Inferior parietal cortex (tissue), 1 donor: ENCODE measurements around the gene CEP89.
"Not testable (repeated sequence)": the region's sequence is repeated elsewhere in the genome, so short reads cannot be mapped to it uniquely, and the experiment has no call there.

Experiments used
- DNase-seq: peaks from one replicate; pipeline ENCODE4 v3.0.0-alpha.2; 2016; ENCODE audit errors: extremely low spot score

CEP89 gene

DNA sequence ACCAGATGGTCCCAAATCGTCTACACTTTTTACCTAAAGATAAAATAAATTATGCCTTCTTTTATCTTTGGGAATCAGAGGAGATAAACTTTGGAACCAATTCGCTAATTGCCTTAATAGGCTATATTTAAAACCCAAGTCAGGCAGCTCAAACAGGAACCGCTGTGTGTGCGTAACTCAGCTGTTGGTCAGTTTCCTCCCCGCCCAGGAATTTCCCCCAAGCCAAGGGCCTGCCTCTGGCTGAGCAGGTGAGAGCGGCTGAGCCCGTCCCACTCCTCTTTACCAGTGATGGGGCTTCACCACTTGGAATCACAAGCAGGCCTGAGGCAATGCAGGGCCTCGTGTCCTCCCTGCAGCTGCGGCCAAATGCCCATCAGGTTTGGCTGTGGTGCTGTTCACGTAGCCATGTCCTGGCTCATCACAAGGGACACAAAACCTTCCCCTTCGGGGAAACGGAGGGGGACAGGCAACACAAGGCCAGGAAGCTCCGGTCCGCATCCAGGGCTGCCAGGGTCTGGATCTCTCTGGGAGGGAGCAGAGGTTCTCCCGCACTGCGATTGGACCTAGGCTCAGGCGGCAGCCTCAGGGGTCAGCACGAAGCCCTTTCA, 101.7 kb downstream of the CEP89 start:
- no peak for DNase-seq

DNA sequence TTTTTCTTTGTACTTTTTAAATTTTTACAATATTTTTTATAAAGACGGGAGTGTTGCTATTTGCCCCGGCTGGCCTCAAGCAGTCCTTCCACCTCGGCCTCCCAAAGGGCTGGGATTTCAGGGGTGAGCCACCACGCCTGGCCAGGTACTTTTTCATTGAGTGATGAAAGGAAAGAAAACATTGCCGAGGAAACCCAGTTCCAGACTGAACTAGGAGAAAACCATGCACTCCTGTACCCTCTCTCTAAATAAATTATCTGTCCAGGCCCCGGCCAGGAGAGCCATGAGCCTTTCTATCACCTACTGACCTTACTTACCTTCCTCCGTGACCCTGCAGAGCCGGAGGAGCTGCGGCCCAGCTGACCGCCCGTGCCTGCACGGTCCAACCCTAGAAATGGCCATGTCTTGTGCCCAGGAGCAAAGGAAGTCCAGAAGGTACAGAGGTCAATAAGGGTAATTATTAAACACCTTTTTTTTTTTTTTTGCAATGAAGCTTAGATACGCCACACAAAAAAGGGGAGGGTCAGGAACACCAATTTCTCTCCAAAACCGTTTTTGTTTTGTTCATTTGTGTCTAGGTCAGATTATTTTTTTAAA, 102.3 kb downstream of the CEP89 start, which contains the start of gene SLC7A9:
TSS of gene SLC7A9 (minus strand) at position 399 of the 597 bp plus-strand sequence. CDS start 1,233 bp downstream, outside the sequence.
- DNase-seq, result no peak

DNA sequence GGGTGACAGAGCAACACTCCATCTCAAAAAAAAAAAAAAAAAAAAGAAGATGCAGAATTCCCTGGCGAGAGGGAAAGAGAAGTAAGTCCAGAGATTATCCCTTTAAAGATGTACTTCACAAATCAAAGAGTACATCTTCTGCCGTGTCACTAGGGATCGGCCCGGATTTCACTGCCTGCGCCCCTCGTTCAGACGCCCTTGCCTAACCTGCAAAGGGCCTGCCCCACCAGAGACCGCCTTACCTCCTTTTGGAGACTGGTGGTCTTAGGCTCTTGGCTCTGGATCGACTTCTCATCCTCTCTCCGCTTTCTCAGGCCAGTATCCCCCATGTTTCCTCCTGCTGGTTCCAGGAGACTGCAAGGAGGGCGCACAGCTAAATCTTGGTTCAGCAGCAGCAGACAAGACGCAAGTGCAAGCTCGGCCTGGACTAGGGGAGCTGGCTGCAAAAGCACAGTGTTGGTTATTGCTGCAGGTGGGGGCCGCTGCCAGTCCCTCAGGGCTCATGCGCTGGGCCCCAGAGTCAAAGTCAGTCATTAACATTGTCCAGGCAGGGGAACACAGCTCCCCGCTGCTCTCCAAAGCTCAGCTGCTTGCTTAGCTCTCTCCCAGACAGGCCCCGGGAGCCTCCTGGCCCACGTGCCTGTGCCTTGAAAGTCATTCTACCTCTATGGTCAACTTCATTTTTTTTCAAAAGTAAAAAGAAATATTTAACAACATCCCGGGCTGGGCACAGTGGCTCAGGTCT, 103.4 kb downstream of the CEP89 start:
- DNase-seq, result no peak

DNA sequence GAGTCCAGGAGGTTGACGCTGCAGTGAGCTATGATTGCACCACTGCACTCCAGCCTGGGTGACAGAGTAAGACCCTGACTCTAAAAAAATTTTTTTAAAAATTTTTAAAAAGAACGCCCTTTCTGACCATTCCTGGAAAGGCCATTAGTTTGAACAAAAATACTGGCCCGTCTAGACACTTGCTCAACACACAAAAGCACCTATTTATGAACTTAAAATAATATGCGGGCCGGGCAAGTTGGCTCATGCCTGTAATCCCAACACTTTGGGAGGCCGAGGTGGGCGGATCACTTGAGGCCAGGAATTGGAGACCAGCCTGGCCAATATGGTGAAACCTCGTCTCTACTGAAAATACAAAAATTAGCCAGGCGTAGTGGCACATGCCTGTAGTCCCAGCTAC, 104.3 kb downstream of the CEP89 start:
- not testable (repeated sequence) for DNase-seq

DNA sequence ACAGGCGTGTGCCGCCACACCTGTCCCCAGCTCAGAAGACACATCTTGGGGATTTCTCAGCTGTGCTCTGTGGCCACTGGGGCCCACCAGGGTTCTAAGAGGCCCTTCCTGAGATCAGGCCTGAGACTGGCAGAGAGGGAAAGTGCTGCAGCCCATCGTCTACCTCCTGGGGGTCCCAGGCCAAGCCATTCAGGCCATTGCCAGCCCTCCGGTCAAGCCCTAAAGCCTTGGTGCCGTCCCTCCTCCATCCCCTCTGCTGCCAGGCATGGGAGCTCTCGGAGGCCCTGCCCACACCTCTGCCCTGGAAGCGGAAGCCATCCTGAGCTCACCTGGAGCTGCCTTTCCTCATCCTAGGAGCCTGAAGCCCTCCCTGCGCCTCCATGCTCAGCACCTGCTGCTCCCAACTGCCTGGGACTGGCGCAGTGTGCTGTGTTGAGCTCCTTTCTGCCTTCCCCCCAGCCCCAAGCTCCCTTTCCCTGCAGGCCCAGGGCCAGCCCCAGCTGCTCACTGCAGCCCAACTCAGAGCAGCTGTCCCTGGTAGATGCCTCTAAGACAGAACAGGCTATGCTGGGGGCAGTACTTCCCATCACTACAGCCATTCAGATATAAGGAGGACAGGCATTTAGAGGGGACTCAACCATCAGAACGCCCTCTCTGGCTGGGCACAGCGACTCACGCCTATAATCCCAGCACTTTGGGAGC, 105.0 kb downstream of the CEP89 start:
- no peak for DNase-seq

DNA sequence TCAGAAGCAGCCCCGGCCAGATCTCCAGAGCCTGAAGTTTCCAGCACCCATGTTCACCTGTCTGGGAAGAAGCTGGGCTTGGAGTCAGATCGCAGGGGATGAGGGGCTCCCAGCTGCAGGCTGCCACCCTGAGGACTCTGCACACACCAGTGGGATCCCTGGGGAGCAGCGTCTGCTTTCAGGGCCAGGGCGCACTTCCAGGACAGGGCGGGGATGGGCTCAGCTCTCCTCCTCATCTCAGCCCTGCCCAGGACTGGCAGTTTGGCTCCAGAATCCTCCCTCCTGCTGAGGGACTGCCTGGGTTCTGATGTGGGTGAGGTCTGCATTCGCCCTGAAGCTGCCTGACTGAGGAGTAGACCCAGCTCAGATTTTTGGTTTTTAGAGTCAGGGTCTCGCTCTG, 105.7 kb downstream of the CEP89 start:
- no peak for DNase-seq

DNA sequence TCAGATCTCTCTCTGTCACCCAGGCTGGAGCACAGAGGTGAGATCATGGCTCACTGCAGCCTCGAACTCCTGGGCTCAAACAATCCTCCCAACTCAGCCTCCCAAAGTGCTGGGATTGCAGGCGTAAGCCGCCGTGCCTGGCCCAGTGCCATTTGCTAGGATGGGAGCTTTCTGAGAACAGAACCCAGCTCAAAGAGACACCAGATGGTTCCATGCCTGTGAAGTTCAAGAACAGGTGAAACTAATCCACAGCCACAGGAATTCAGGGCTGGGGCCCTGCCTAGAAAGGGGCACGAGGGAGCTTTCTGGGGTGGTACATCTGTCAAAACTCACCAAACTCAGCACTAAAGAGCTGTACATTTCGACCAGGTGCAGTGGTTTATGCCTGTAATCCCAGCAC, 106.4 kb downstream of the CEP89 start:
- no peak for DNase-seq

DNA sequence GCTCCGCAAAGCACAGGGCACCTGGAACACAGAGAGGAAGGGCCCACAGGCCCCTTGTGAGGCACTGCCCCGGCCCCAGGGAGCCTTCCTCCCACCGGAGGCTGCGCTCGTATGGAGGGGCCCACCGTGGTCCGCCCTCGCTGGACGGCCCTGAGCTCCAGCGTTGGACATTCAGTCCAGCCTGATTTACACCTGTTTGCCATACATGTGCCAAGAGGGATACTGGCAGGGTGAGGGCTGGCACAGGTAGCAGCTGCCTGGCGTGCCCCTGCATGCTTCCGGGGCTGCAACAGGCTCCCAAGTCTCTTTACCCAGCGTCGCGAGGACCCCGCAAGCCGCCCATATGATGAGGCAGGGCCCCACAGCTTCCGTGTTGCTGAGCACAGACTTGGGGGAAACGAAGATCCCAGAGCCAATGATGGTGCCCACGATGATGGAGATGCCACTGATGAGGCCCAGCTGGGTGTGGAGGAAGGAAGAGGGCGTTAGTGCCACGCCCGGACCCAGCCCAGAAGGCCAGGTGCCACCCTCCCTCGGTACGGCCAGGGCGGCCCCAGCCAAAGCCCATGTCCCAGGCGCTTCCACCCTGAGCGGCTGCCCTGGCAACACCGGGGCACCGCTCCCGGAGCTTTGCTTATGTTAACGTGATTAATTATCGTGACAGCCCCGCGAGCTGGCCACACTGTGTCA, 107.3 kb downstream of the CEP89 start:
- DNase-seq, result no peak

DNA sequence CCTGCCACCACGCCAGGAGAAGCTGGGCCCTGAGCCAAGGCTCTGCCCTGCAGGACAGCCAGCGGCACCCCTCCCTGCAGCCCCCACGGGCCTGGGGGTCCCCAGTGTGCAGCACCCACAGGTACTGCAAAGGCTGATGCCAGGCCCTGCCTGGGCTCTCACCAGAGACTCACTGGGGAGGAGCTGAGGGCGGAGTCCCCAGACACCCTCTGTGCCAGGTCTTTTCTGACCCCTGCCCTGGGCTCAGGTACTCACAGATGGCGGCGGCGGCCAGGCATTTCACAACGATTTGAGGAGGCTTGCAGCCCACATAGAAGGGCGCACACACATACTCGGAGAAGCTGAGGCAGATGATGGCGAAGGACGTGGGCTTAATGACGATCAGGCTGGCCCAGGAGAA, 107.9 kb downstream of the CEP89 start:
- DNase-seq, result no peak

DNA sequence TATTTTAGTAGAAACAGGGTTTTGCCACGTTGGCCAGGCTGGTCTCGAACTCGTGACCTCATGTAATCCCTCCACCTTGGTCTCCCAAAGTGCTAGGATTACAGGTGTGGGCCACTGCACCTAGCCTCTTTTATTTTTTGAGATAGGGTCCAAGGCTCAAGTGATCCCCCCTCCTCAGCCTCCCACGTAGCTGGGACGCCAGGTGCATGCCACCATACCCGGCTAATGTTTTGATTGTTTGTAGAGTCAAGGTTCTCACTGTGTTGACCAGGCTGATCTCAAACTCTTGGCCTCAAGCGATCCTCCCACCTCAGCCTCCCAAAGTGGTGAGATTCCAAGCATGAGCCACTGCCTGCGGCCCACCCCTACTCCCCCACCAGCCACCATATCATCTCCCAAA, 108.5 kb downstream of the CEP89 start:
- no peak for DNase-seq

DNA sequence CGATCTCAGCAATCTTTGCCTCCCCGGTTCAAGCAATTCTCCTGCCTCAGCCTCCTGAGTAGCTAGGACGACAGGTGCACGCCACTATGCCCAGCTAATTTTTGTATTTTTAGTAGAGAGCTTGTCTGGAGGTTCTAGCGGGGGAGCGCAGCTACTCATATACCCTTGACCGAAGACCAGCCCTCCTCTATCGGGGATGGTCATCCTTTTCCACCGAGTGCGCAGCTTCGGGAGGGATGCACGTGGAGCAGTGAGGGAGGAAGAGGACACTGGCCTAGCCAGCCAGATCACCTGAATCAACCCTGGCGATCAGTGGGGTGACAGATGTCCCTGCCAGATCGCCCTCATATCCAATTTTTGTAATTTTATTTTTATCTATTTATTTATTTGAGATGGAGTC, 109.0 kb downstream of the CEP89 start:
- DNase-seq, result no peak

DNA sequence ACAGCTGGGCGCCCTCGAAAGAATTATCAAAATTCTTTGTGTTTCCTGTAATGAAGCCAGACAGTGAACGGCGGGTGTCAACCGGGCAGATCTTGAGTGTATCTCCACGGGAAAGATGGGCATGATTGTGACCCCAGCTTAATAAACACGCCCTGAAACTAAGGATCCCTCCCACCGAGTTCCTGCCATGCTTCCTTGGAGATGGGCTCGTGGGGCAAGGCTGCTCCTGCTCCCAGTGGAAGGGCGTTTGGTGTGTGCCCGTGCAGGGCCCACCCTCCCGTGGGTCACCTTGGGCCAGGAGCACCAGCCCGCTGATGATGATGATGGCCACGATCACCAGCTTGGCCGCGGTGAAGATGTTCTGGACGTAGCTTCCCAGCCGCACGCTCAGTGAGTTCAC, 109.6 kb downstream of the CEP89 start:
- DNase-seq, result no peak

DNA sequence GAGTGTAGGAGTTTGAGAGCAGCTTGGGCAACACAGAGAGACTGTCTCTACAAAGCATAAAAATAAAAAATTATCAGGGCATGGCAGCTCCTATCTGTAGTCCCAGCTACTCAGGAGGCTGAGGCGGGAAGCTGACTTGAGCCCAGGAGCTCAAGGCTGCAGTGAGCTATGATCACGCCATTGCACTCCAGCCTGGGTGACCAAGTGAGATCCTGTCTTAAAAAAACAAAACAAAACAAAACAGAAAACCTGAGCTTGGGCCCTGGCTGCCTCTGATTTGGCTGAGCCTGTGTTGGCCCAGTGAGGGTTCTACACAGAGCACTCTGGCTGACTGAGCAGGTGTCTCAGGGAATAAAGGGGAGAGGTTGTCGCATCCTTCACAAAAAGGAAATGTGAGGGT, 110.2 kb downstream of the CEP89 start:
- no peak for DNase-seq

DNA sequence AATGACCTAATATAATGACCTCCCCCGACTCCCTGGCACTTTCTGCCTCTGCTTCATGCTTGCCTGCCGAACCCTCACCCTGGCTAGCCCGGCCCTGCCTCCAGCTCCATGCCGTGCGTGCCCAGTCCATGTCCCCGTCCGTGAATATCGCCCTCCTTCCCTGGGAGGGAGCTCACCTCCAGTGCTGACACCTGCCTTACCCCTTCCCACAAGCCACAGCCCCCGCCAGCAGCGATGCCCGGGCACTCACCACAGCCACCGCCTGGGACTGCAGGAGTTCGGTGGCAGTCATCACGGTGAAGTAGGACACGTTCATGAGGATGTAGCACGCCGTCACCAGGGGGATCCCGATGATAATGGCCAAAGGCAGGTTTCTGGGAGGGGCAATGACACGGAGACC, 112.2 kb downstream of the CEP89 start:
- DNase-seq, result no peak

DNA sequence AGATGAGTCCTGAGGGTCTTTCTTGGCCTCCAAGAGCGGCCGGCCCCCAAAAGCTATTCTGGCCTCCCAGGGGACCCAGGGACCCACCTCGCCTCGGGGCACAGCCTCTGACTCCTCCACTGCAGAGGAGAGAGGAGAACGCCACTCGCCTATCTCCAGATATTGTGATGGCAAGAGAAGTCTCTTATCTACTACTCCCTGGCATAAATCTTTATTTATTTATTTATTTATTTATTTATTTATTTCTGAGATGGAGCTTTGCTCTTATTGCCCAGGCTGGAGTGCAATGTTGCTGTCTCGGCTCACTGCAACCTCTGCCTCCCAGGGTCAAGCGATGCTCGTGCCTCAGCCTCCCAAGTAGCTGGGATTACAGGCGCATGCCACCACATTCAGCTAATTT, 113.2 kb downstream of the CEP89 start:
- DNase-seq, result no peak

DNA sequence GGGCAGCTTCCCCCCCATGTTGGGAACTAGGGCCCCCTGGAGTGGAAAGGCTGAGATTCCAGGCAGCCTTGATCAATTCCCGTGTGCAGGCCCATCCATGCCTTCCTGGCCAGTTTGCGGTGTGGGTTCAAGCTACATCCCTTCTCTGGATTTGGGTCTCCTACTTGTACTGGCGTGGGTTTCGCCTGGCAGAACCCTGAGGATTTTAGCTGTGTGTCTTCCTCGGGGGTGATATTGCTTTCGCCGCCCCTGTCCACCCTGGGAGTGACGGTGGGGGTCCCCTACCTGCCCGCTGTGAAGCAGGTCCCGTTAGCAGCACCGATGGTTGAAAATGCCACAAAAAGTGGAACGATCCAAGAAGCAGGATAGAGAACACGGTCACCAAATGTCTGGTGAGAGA, 113.6 kb downstream of the CEP89 start:
- DNase-seq, result no peak

DNA sequence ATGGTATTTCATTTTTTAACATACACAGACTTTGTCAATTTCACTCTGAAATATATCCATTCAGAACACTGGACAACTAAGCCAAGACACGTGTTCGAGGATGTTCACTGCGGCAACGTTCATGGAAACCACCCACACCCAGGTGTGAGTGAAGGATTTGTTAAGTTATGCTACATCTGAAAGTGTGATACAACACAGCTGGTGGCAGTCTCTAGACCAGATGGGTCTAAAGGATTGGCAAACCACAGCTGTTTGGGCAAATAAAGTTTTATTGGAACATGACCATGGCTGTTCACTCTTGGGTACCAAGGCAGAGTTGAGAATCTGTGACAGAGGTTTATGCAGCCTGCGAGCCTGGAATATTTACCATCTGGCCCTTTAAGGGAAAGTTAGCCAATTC, 114.2 kb downstream of the CEP89 start:
- no peak for DNase-seq

DNA sequence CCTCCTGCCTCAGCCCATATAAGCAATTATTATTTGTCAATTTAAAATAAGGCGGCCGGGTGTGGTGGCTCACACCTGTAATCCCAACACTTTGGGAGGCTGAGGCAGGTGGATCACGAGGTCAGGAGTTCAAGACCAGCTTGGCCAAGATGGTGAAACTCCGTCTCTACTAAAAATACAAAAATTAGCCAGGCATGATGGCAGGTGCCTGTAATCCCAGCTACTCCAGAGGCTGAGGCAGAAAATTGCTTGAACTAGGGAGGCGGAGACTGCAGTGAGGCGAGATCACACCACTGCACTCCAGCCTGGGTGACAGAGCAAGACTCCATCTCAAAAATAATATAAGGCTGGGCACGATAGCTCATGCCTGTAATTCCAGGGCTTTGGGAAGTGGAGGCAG, 114.9 kb downstream of the CEP89 start:
- DNase-seq, result not testable (repeated sequence)

DNA sequence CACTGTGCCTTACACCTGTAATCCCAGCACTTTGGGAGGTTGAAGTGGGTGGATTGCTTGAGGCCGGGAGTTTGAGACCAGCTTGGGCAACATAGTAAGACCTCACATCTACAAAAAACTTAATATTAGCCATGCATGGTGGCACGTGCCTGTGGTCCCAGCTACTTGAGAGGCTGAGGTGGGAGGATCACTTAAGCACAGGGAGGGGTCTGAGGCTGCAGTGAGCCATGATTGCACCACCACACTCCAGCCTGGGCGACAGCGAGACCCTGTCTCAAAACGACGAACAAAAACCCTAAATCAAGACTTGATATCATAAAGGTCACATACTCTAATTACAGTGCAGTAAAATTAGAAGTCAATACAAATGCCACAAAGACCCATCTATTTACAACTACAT, 119.5 kb downstream of the CEP89 start:
- no peak for DNase-seq

DNA sequence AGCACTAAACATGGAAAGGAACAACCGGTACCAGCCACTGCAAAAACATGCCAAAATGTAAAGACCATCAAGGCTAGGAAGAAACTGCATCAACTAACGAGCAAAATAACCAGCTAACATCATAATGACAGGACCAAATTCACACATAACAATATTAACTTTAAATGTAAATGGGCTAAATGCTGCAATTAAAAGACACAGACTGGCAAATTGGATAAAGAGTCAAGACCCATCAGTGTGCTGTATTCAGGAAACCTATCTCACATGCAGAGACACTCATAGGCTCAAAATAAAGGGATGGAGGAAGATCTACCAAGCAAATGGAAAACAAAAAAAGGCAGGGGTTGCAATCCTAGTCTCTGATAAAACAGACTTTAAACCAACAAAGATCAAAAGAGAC, 123.7 kb downstream of the CEP89 start:
- not testable (repeated sequence) for DNase-seq

DNA sequence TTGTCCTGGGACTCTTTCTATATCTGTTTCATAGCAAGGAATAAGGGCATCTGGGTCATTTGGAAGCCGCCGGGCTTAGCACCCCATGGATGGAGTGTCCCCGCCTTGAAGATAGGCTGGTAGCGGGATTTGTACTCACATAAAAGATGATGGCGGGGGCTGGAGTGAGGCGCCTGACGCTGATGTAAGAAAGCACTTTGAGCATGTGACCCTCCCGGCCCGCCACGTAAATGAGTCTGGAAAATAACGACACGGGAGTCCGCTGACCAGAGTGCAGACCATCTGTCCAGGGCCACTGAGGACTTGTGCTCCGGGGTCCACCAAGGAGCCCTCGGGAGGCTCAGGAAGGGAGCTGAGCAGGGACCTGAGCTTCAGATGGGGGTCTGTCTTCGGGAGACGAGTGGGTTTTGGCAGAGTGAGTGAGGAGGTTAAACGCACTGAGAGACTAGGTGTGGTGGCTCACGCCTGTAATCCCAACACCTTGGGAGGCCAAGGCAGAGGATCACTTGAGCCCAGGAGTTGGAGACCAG, 128.0 kb downstream of the CEP89 start:
- DNase-seq, result no peak

DNA sequence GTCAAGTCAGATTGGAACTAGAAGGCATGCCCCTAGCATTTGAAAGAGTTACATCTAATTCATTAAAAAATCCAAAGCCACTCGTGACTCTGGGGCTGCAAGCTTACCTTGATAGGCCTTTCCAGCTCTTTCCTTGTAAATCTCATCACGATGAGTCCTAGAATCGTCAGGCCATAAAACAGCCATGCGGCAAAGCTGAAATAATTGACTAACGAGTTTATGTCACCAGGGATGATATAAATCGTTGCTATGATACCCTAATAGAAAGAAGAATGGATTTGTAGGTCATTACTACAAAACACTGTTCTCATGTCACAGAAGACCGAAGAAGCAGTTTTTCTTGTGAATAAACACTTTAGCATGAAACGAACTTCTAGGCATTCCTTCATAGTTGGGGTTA, 129.7 kb downstream of the CEP89 start:
- no peak for DNase-seq
